GM12864 (cell line): Measurements from ENCODE around the gene SNX22.

ENCODE experiments used
- DNase-seq: peaks from one replicate; pipeline ENCODE4 v3.0.0-alpha.2; 2011; ENCODE audit warnings: low read depth
- H3K4me3 ChIP-seq: 2 replicates; pipeline ENCODE4 v1.5.1; 2011; ENCODE audit warnings: mild to moderate bottlenecking, low read depth, low read length, control low read depth
- TF ChIP-seq, protein P1 (sequence below): IDR thresholded peaks from 2 replicates; pipeline ENCODE4 v1.5.1; 2011; ENCODE audit warnings: low read depth, mild to moderate bottlenecking, moderate library complexity, low read length, control low read depth, inconsistent platforms; ENCODE audit errors: missing control alignments

Gene SNX22

GRCh38 chr15:64191971-64192830, 40.7 kb downstream of the SNX22 start:
- H3K4me3 ChIP-seq: no peak overlapping the region
- DNase-seq: no peak
- TF ChIP-seq, protein P1, sequence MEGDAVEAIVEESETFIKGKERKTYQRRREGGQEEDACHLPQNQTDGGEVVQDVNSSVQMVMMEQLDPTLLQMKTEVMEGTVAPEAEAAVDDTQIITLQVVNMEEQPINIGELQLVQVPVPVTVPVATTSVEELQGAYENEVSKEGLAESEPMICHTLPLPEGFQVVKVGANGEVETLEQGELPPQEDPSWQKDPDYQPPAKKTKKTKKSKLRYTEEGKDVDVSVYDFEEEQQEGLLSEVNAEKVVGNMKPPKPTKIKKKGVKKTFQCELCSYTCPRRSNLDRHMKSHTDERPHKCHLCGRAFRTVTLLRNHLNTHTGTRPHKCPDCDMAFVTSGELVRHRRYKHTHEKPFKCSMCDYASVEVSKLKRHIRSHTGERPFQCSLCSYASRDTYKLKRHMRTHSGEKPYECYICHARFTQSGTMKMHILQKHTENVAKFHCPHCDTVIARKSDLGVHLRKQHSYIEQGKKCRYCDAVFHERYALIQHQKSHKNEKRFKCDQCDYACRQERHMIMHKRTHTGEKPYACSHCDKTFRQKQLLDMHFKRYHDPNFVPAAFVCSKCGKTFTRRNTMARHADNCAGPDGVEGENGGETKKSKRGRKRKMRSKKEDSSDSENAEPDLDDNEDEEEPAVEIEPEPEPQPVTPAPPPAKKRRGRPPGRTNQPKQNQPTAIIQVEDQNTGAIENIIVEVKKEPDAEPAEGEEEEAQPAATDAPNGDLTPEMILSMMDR: no peak

GRCh38 chr15:64193971-64194370, 42.4 kb downstream of the SNX22 start:
- TF ChIP-seq, protein P1: no peak
- H3K4me3 ChIP-seq: no peak overlapping the region
- no peak for DNase-seq

DNA sequence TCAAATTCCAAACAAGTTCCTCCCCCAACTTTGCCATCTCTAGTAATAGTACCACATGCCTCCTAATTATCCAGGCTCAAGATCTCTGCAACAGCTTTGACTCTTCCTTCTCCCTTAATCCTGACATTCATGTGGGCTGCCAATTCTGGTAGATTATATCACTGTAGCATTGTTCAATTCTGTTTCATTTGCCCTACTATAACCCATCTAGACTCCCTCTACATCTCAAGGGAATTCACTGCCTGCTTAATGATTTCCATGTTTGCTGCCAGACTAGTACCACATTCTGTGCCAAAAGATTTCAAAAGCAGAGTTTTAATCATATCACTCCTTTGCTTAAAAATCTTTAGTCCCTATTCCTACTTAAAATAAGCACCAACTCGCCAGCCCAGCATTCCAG, 45.9 kb downstream of the SNX22 start:
- DNase-seq: no peak
- TF ChIP-seq, protein P1: no peak
- H3K4me3 ChIP-seq: no peak overlapping the region

GRCh38 chr15:64205202-64205601, 53.7 kb downstream of the SNX22 start:
- TF ChIP-seq, protein P1: no peak
- H3K4me3 ChIP-seq: no peak overlapping the region
- DNase-seq: no peak
